Measurements from ENCODE around the gene CAMK2A.

DNA sequence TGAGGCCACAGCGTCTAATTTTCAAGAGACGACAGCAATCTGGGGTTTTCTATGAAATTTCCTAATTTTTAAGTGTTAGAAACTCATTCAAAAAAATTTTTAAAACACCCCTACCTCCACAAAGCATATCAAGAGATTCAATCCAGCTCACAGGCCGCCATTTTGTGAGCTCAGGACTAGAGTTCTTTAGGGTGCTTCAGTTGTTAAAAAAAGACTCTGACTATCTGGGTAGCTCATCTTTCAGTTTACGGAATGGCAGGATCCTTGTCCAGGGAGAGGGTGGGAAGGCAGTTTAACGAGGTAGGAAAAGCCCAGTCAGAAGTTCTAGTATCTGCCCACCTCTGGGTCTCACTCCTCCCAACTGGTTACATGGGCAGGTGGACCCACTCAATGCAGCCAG lies 43.1 kb downstream of the CAMK2A start:
- TF ChIP-seq POLR2AphosphoS5 (IDR thresholded peaks at IDR 0.05; ENCODE audit: low read depth, low read length) = no peak
- TF ChIP-seq REST (IDR thresholded peaks at IDR 0.05; ENCODE audit: insufficient read depth in 1 of 2, low read depth in 2 of 2, low read length in 2 of 2) = no peak
- no peak for TF ChIP-seq SIN3A (IDR thresholded peaks at IDR 0.05; ENCODE audit: borderline replicate concordance, insufficient read depth, low read length)
- no peak for TF ChIP-seq TAF1 (IDR thresholded peaks at IDR 0.05; ENCODE audit: borderline replicate concordance, insufficient read depth, low read length)

Measured in PFSK-1 (cell line).